ENCODE measurements around the gene TMEM179. TPM values are rescaled to one million over a fixed set of nuclear protein-coding genes. Genes with fewer than 3 reads are reported as not detected.
"Not testable (repeated sequence)": the region's sequence is repeated elsewhere in the genome, so short reads cannot be mapped to it uniquely, and the experiment has no call there.

TMEM179 gene
- total RNA-seq, 2 experiments from 2014 or later = not detected

- peaks cover 4% of the 10 kb centered on the region for H3K4me1 Mint-ChIP-seq
- H3K36me3 Mint-ChIP-seq = no peaks in the 10 kb centered on the region
- peaks cover 5% of the 10 kb centered on the region for H3K9me3 Mint-ChIP-seq
- H3K27ac Mint-ChIP-seq = no peak overlapping the region
- H3K27me3 Mint-ChIP-seq = peaks cover 12% of the 10 kb centered on the region
- DNase-seq = no peak
- no peak overlapping the region for H3K4me3 Mint-ChIP-seq
These were observed 37.4 kb upstream of the TMEM179 start for GRCh38 chr14:104641753-104642539.

DNA sequence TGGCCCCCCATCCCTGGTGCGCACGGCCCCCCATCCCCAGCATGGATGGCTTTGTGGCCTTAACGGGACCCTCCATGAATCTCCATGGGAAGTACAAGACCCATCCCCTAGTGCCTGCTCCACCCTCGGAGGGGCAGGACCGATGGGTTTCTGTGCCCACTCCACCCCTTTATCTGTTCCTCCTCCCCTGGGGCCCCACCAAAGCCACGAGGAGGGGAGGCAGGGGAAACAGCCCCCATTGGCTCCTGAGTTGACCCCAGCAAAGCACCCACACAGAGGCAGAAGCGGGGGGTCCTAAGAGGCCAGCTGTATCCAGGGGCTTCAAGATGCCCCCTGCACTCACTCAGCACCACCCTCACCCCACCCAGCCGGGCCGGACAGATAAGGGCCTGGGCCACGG, 36.1 kb upstream of the TMEM179 start:
- Mint-ChIP-seq H3K4me1 (peaks cover 4% of the 10 kb centered on the region), H3K27ac (no peak overlapping the region), H3K9me3 (peaks cover 5% of the 10 kb centered on the region), H3K27me3 (peaks cover 12% of the 10 kb centered on the region), H3K4me3 (no peak overlapping the region), H3K36me3 (no peaks in the 10 kb centered on the region)
- DNase-seq = no peak

- DNase-seq = peak; percentile 55
- Mint-ChIP-seq H3K4me1 (peaks cover 4% of the 10 kb centered on the region), H3K27me3 (peaks cover 12% of the 10 kb centered on the region), H3K36me3 (no peaks in the 10 kb centered on the region), H3K27ac (no peak overlapping the region), H3K9me3 (peaks cover 2% of the 10 kb centered on the region), H3K4me3 (no peak overlapping the region)
These were observed 35.4 kb upstream of the TMEM179 start for GRCh38 chr14:104639885-104640548.

- H3K27me3 Mint-ChIP-seq = peaks cover 12% of the 10 kb centered on the region
- no peaks in the 10 kb centered on the region for H3K36me3 Mint-ChIP-seq
- peaks cover 4% of the 10 kb centered on the region for H3K4me1 Mint-ChIP-seq
- H3K4me3 Mint-ChIP-seq = no peak overlapping the region
- no peak overlapping the region for H3K27ac Mint-ChIP-seq
- H3K9me3 Mint-ChIP-seq = no peaks in the 10 kb centered on the region
- no peak for DNase-seq
These were observed 34.9 kb upstream of the TMEM179 start for GRCh38 chr14:104639471-104639870.

DNA sequence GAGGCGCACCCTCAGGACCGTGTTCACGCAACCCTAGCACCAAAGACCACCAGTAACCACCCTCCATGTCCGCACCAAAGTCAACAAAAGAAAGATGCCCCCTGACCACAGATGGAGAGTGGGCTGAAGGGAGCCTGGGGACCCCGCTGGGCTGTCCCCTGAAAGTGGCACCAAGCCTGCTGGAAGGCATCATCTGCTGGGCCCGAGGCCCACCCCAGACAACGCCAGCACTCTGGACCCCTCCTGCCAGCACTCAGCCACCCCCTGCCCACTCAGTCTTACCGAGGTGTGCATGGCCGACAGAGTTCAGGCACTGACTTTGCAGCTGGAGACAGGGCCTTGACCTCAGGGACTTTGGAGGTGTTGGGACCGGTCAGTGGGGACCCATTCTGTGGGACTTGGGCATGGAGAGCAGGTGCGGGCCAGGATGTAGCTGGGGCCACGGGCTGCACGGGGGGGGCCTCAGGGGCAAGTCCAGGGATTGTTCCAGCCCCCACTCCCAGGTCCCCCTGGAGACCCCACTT, 34.4 kb upstream of the TMEM179 start:
- Mint-ChIP-seq H3K27me3 (peaks cover 12% of the 10 kb centered on the region), H3K36me3 (no peaks in the 10 kb centered on the region), H3K9me3 (no peaks in the 10 kb centered on the region), H3K4me1 (peaks cover 4% of the 10 kb centered on the region), H3K27ac (no peak overlapping the region), H3K4me3 (no peak overlapping the region)
- DNase-seq = no peak

GRCh38 chr14:104638190-104638589, 33.6 kb upstream of the TMEM179 start:
- Mint-ChIP-seq H3K27ac (no peak overlapping the region), H3K9me3 (no peaks in the 10 kb centered on the region), H3K36me3 (no peaks in the 10 kb centered on the region), H3K4me1 (peaks cover 4% of the 10 kb centered on the region), H3K27me3 (peaks cover 12% of the 10 kb centered on the region), H3K4me3 (no peak overlapping the region)
- DNase-seq = no peak

- peaks cover 12% of the 10 kb centered on the region for H3K27me3 Mint-ChIP-seq
- no peak overlapping the region for H3K27ac Mint-ChIP-seq
- no peaks in the 10 kb centered on the region for H3K36me3 Mint-ChIP-seq
- H3K4me3 Mint-ChIP-seq = no peak overlapping the region
- H3K9me3 Mint-ChIP-seq = no peaks in the 10 kb centered on the region
- DNase-seq = no peak
- peaks cover 4% of the 10 kb centered on the region for H3K4me1 Mint-ChIP-seq
These were observed 33.0 kb upstream of the TMEM179 start for GRCh38 chr14:104637546-104638003.

- H3K9me3 Mint-ChIP-seq, H3K27ac Mint-ChIP-seq, H3K4me1 Mint-ChIP-seq, DNase-seq, H3K36me3 Mint-ChIP-seq, H3K4me3 Mint-ChIP-seq: not testable (repeated sequence)
- H3K27me3 Mint-ChIP-seq = peaks cover 12% of the 10 kb centered on the region
These were observed 32.4 kb upstream of the TMEM179 start for GRCh38 chr14:104636846-104637545.

GRCh38 chr14:104636131-104636530, 31.6 kb upstream of the TMEM179 start:
- peaks cover 12% of the 10 kb centered on the region for H3K27me3 Mint-ChIP-seq
- peaks cover 4% of the 10 kb centered on the region for H3K4me1 Mint-ChIP-seq

DNA sequence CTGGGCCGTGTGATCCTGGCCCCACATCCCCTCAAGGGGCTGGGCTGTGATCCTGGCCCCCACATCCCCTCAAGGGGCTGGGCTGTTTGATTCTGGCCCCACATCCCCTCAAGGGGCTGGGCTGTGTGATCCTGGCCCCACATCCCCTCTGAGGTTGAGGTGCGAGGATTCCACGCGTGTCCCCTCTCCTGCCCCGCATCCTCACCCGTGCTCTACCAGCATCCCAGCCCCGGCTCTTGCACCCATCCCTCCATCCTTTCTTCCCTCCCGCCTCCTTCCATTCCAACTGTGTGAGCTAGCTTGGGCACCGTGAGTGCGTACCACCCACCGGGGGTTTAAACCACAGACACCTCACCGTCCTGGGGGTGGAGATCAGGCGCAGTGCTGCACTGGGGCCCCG, 31.1 kb upstream of the TMEM179 start:
- no peak overlapping the region for H3K4me3 Mint-ChIP-seq
- H3K27ac Mint-ChIP-seq = no peak overlapping the region
- H3K36me3 Mint-ChIP-seq = no peaks in the 10 kb centered on the region
- H3K9me3 Mint-ChIP-seq = no peaks in the 10 kb centered on the region
- H3K4me1 Mint-ChIP-seq = peaks cover 4% of the 10 kb centered on the region
- H3K27me3 Mint-ChIP-seq = peaks cover 12% of the 10 kb centered on the region
- DNase-seq = no peak

More at GRCh38 chr14:104636131-104636530, 31.6 kb upstream of the TMEM179 start:
- no peaks in the 10 kb centered on the region for H3K9me3 Mint-ChIP-seq
- DNase-seq = no peak
- no peaks in the 10 kb centered on the region for H3K36me3 Mint-ChIP-seq
- no peak overlapping the region for H3K27ac Mint-ChIP-seq
- H3K4me3 Mint-ChIP-seq = no peak overlapping the region

DNA sequence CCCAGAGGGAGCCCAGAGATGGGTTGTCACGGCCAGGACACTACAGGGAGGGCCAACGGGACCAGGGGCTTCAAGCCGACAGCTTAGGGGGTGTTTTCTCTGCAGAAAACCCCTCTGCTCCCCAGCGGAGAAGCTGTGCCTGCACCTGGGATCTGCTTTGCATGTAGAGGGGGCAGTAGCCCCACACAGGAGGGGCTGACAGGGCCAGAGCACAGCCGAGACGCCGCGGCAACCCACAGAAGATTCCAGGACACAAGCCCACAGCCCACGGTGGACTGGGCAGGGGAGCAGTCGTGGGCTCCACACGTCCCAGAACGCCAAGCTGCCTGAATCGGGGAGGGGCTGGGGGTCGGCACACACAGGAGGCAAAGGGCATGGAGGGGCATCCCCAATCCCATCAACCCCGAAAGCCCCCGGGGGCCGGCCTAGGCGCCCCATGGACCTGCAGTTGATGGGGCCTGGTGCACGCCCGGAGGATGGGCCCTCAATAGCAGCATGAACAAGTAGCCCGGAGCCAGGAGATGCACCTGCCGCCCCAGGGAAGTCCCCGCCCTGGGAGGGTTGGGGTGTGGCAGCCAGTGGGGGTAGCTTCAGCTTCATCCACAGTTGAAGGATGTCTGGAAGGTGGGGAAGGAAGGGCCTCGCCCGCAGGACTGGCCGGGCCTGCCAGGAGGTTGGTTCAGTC, 30.5 kb upstream of the TMEM179 start:
- peaks cover 1% of the 10 kb centered on the region for H3K4me1 Mint-ChIP-seq
- H3K27ac Mint-ChIP-seq = no peak overlapping the region
- peaks cover 11% of the 10 kb centered on the region for H3K27me3 Mint-ChIP-seq
- H3K4me3 Mint-ChIP-seq = no peak overlapping the region
- H3K9me3 Mint-ChIP-seq = peaks cover under 1% of the 10 kb centered on the region
- no peaks in the 10 kb centered on the region for H3K36me3 Mint-ChIP-seq
- DNase-seq = no peak

DNA sequence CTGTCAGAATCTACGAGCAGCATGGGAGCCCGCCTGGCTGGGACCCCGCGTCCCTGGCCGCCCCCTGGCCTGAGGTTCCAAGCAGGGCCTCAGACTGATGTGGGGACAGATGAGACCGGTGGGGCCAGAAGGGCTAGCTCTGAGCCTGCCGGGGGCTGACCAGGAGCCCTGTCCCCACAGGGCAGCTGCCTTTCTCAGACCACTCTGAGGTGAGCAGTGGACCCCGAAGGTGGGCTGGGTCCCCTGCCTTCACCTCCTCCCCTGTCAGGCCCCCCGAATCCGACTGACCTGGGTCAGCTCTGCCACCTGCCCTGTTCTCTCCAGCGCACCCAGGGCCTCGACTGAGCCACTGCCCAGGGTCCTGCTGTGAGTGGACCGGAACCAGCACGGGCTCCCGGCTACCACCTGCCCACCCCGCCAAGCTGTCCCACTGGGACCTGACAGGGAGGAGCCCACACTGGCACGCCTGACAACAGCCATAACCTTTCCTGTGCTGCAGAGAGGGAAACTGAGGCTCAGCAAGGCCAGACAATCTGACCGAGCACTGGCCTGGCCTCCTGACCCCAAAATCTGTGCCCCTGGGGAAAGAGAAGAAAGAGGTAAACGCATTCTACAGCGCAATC, 29.7 kb upstream of the TMEM179 start:
- Mint-ChIP-seq H3K27ac (no peak overlapping the region), H3K4me1 (no peaks in the 10 kb centered on the region), H3K36me3 (no peaks in the 10 kb centered on the region), H3K4me3 (no peak overlapping the region), H3K9me3 (peaks cover 7% of the 10 kb centered on the region), H3K27me3 (peaks cover 5% of the 10 kb centered on the region)
- no peak for DNase-seq

- Mint-ChIP-seq H3K4me1 (no peaks in the 10 kb centered on the region), H3K9me3 (peaks cover 12% of the 10 kb centered on the region), H3K36me3 (no peaks in the 10 kb centered on the region), H3K27ac (no peak overlapping the region), H3K27me3 (peaks cover 3% of the 10 kb centered on the region), H3K4me3 (no peak overlapping the region)
- DNase-seq = no peak
These were observed 28.9 kb upstream of the TMEM179 start for GRCh38 chr14:104633276-104634137.

All from activated naive CD8-positive, alpha-beta T cell treated with anti-CD3 and anti-CD28 coated beads for 36 hours (primary cell).